Lower leg skin (tissue), 4 donors: Measurements from ENCODE around the gene URI1. TPM values are rescaled to one million over a fixed set of nuclear protein-coding genes. Genes with fewer than 3 reads are reported as not detected.

Experiments
- DNase-seq, 2 donors: peaks; one replicate each; pipeline ENCODE4 v3.0.0-alpha.2; 2019; ENCODE audit warnings: low spot score in 2 of 2
- H3K4me3 ChIP-seq: fragments of 200-600 bp; sonication (generic); 2 replicates; pipeline ENCODE4 v1.5.1; 2017; ENCODE audit warnings: mild to moderate bottlenecking, low read depth; ENCODE audit not compliant: poor library complexity, severe bottlenecking
- POLR2A ChIP-seq, 2 donors: fragments of 450-650 bp; IDR thresholded peaks; one replicate each; pipeline ENCODE4 v1.6.1; 2016 to 2017; ENCODE audit warnings: antibody characterized with exemption in 2 of 2, mild to moderate bottlenecking in 1 of 2, moderate library complexity in 1 of 2
- WGBS, 2 donors: methylation state at CpG; one replicate each; pipeline ENCODE4 v1.1.5; 2018; 5-methylcytosine and 5-hydroxymethylcytosine counted together
- intact Hi-C: fragments of 100-400 bp; cut with DNase I; formaldehyde crosslinking; loops from one replicate; pipeline ENCODE4 v1.15.0; 2023; ENCODE audit warnings: low total_unique reads
- total RNA-seq, 4 donors: library from RNA; depleted of rRNA; stranded (reverse); fragments of >200 nt; gene quantifications; one replicate each; pipeline ENCODE4 v1.1.0, GENCODE V29; 2016
- TF ChIP-seq, protein P1 (sequence below), 3 donors: fragments of 450-650 bp; IDR thresholded peaks; one replicate each; pipeline ENCODE4 v1.5.1; 2016; ENCODE audit warnings: antibody characterized with exemption in 3 of 3, mild to moderate bottlenecking in 3 of 3, moderate library complexity in 2 of 3

URI1 gene
- total RNA-seq, 4 donors from 2014 or later = 36.6 to 66.0 (median 53.9) TPM

DNA sequence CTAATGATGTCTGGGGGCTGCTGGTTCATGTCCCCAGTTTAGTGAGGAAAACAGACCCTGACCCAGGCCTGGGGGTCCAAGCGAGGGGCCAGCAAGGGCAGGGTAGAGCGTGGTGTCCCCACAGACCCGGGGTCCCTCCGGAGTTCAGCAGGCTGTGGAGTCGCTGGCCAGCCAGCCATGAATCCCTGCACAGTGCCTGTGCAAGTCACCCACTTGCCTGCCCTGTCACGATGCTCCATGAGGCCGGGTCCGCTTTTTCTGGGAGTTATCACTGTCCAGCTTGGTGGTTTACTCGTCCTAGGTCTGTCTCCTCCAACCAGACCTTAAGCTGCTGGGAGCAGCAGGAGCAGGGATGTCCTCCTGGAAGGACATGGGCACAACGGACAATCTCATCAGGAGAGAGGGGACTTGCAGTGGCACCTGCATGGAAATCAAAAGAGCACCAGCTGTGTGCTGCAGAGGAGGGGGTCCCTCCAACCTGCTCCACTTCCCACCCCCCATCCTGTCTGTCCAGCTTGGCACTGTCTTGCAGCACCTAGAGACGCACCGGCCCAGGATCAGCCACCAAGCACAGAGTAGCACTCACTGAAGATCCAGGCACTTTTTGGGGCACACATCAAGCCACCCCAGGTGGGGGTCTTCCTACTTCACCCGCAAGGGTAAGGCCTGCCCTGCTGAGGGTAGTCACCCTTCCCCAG lies 121.8 kb downstream of the URI1 start:
- DNase-seq = peak in 1 of 2 donors; percentile 59
- intact Hi-C loops = no loop called here
- WGBS, 2 donors = 80 to 83% methylated on average over 10 to 12 of the region's 13 CpGs

DNA sequence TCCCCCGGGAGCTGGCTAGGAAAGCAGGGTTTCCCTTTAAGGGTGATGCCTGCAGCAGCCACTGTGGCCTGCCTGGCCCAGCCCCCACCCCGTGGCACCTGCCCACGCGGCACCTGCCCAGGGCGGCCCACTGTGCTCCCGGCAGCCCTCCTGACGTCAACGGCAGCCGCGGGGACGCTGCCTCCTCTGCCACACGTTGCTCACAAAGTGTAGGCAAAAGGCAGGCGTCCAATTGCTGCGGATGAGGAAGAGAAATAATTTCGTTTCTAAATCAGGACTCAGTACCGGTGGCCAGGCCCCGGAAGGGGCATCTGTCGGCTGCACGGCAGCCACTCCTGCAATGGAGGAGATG lies 122.3 kb downstream of the URI1 start:
- WGBS, 2 donors = 49 to 58% methylated on average over 11 to 19 of the region's 19 CpGs
- no peak overlapping the region for H3K4me3 ChIP-seq
- TF ChIP-seq, protein P1, sequence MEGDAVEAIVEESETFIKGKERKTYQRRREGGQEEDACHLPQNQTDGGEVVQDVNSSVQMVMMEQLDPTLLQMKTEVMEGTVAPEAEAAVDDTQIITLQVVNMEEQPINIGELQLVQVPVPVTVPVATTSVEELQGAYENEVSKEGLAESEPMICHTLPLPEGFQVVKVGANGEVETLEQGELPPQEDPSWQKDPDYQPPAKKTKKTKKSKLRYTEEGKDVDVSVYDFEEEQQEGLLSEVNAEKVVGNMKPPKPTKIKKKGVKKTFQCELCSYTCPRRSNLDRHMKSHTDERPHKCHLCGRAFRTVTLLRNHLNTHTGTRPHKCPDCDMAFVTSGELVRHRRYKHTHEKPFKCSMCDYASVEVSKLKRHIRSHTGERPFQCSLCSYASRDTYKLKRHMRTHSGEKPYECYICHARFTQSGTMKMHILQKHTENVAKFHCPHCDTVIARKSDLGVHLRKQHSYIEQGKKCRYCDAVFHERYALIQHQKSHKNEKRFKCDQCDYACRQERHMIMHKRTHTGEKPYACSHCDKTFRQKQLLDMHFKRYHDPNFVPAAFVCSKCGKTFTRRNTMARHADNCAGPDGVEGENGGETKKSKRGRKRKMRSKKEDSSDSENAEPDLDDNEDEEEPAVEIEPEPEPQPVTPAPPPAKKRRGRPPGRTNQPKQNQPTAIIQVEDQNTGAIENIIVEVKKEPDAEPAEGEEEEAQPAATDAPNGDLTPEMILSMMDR (IDR thresholded peaks at IDR 0.05) = no peak
- TF ChIP-seq POLR2A (IDR thresholded peaks at IDR 0.05) = no peak
- intact Hi-C loops = no loop called here
- DNase-seq = no peak

More for the DNA sequence above, 121.8 kb downstream of the URI1 start:
- no peak overlapping the region for H3K4me3 ChIP-seq
- no peak for TF ChIP-seq POLR2A (IDR thresholded peaks at IDR 0.05)
- TF ChIP-seq, protein P1 (IDR thresholded peaks at IDR 0.05) = no peak

DNA sequence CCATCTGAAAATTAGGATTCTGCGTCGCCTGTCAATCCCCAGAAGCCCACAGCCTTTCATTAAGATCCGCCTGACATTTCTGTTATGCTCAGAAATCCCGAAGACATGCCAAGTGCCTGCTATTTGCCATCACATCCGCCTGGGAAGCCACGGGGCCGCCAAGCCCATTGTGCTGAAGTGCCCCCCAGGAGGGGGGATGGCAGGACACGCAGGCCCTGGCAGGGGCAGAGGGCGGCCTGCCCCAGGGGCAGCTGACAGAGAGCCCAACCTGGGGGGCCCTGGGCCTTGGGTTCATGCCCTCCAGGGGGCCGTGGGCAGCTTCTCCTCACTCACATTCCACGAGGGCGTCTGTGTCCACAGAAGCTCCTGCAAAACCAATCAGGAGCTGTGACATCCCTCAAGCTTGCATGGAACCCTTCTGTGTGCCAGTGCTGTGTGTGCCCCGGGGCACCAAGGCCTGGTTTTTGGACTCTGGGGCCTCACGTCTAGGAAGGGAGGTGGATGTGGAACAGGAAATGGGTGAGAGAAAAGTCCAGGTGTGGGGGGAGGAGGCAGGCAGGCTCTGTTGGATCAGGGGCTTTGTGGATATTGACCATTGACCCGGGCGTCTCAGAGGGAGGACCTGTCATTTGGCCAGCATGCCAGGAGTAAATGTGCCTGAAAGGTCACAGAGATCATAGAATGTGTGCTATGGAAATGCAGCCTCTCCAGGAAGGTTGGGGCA lies 122.9 kb downstream of the URI1 start:
- 65 to 69% methylated on average over 13 to 15 of the region's 16 CpGs for WGBS, 2 donors
- intact Hi-C loops = no loop called here
- peak in 1 of 2 donors; percentile 70 for DNase-seq
- no peak overlapping the region for H3K4me3 ChIP-seq
- TF ChIP-seq, protein P1 (IDR thresholded peaks at IDR 0.05) = no peak
- no peak for TF ChIP-seq POLR2A (IDR thresholded peaks at IDR 0.05)

DNA sequence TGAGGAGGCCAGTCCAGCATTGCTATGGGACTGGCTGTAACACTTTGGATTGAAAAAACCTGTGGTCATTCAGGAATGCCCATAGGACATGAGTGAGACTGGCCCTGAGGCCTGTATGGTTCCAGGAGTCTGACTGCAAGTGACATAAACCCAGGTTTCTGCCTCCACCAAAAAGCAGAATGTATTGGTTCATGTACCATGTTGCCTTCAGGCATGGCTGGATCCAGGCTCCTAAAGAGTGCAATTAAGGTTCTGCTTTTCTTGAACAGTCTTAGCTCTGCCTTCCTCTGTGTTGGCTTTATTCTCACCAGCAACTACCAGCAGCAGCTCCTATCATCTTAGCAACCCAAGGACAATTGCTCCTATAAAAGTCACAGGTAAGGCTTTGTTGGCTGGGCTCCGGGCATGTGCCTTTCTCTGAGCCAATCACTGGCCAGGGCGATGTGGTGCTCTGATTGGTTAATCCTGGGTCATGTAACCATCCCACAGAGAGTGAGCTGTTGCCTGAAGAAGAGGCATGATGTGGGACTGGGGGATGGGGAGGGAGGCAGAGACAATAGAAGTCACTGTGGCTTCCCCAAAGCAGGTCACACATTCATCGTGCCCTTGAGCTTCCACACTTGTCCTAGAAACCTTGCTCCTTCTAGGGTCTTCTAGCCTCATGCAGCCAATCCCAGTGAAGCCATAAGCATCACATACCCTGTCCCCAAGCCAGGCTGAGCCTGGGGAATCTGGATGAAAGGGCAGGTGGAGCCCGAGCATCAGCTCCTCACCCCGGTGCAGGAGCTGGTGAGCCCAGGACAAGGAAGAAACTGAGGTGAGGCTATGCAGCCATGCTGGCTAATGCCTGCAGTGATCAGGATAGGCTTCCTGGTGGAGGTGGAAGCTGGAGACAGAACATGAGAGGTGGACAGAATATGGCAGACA lies 123.9 kb downstream of the URI1 start:
- no peak for TF ChIP-seq POLR2A (IDR thresholded peaks at IDR 0.05)
- TF ChIP-seq, protein P1 (IDR thresholded peaks at IDR 0.05) = no peak
- intact Hi-C loops = no loop called here
- 92 to 93% methylated on average over 5 of the region's 5 CpGs for WGBS, 2 donors
- H3K4me3 ChIP-seq = no peak overlapping the region
- DNase-seq = peak in 1 of 2 donors; percentile 40

Other genes starting within 250 kb of the URI1 start
- gene C19orf12, start 227.0 kb upstream of the URI1 start, total RNA-seq = 10 to 100 TPM; 20.6 to 32.3 (median 26.0) TPM
- 10 to 100 TPM in 3 of 4 donors, 1 to 10 TPM in 1; 9.1 to 15.6 (median 13.0) TPM for gene CCNE1, start 130.2 kb upstream of the URI1 start, total RNA-seq